ENCODE data around the gene CABCOCO1. TPM values are rescaled to one million over a fixed set of nuclear protein-coding genes. Genes with fewer than 3 reads are reported as not detected.

The CABCOCO1 gene
- total and polyA plus RNA-seq, 2 of the 13 experiments (the other 11 are each of a cell fraction or from before 2014, with no cell fraction given) = not detected

GRCh38 chr10:61792921-61793320 lies 130.2 kb downstream of the CABCOCO1 start:
- Histone ChIP-seq H2AFZ (ENCODE audit: low read length) (no peak overlapping the region), H4K20me1 (ENCODE audit: insufficient read depth, low read length) (no peaks in the 10 kb centered on the region), H3K4me2 (ENCODE audit: low read depth, low read length) (no peak overlapping the region), H3K79me2 (ENCODE audit: insufficient read depth, low read length) (no peaks in the 10 kb centered on the region), H3K9ac (ENCODE audit: insufficient read depth, low read depth, low read length) (no peak overlapping the region), H3K9me3 (ENCODE audit: low read length) (no peaks in the 10 kb centered on the region), H3K27me3 (ENCODE audit: control insufficient read depth in 1 of 2, insufficient read depth in 2 of 2, low read length in 2 of 2) (no peaks in the 10 kb centered on the region), H3K36me3 (replicated peaks in 1 of 2; ENCODE audit: control insufficient read depth in 1 of 2, insufficient read depth in 2 of 2, low read length in 2 of 2) (no peaks in the 10 kb centered on the region), H3K27ac (ENCODE audit: extremely low read length, insufficient read depth, low read length) (no peak overlapping the region), H3K4me3 (replicated peaks in 1 of 3; ENCODE audit: insufficient read depth in 1 of 3, low read depth in 2 of 3, low read length in 3 of 3) (no peak overlapping the region), H3K4me1 (ENCODE audit: insufficient read depth, low read length) (peaks cover 22% of the 10 kb centered on the region)
- DNase-seq (ENCODE audit: low spot score) (no peak), ATAC-seq (no peak), FAIRE-seq (no peak)
- intact Hi-C loops (cut with micrococcal nuclease; ENCODE audit: unreplicated experiment) (no loop called here), in situ Hi-C loops (cut with HindIII; ENCODE audit: extremely low pct_ligation_motif_present, low pct_unique_long_range_greater_than_20kb) (no loop called here)
- 21% methylated on average over 1 of the region's 1 CpG for WGBS (ENCODE audit: low lambda C conversion rate)
- no TSS peak for BruUV-seq (replicated peaks)
- ChIA-PET POLR2A (no interaction called here), CTCF (ENCODE audit: low intra/inter-chr PET ratio, low total read pairs) (no interaction called here)
- TF ChIP-seq MIER3 (CRISPR knock-in tag; IDR thresholded peaks at IDR 0.05; ENCODE audit: borderline replicate concordance) = no peak
- TF ChIP-seq HNRNPL (IDR thresholded peaks at IDR 0.05; ENCODE audit: low read depth, low read length) = no peak
- no peak for TF ChIP-seq ZNF510 (CRISPR knock-in tag; IDR thresholded peaks at IDR 0.05; ENCODE audit: low read depth)
- TF ChIP-seq DRAP1 (CRISPR knock-in tag; IDR thresholded peaks at IDR 0.05) = no peak
- TF ChIP-seq, protein P1, sequence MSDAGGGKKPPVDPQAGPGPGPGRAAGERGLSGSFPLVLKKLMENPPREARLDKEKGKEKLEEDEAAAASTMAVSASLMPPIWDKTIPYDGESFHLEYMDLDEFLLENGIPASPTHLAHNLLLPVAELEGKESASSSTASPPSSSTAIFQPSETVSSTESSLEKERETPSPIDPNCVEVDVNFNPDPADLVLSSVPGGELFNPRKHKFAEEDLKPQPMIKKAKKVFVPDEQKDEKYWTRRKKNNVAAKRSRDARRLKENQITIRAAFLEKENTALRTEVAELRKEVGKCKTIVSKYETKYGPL (CRISPR knock-in tag; IDR thresholded peaks at IDR 0.05) = no peak
- TF ChIP-seq ZNF34 (CRISPR knock-in tag; IDR thresholded peaks at IDR 0.05; ENCODE audit: borderline replicate concordance) = no peak
- TF ChIP-seq NPAS2 (CRISPR knock-in tag; IDR thresholded peaks at IDR 0.05; ENCODE audit: borderline replicate concordance) = no peak
- TF ChIP-seq ETV6 (CRISPR knock-in tag; conservative IDR thresholded peaks at IDR 0.05) = no peak
- TF ChIP-seq, protein P2, sequence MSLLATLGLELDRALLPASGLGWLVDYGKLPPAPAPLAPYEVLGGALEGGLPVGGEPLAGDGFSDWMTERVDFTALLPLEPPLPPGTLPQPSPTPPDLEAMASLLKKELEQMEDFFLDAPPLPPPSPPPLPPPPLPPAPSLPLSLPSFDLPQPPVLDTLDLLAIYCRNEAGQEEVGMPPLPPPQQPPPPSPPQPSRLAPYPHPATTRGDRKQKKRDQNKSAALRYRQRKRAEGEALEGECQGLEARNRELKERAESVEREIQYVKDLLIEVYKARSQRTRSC (CRISPR knock-in tag; IDR thresholded peaks at IDR 0.05; ENCODE audit: low read depth) = no peak
- no peak for TF ChIP-seq HCFC1 (IDR thresholded peaks at IDR 0.05; ENCODE audit: low read depth, low read length)
- TF ChIP-seq ZBTB34 (CRISPR knock-in tag; IDR thresholded peaks at IDR 0.05) = no peak
- no peak for TF ChIP-seq HBP1 (CRISPR knock-in tag; IDR thresholded peaks at IDR 0.05; ENCODE audit: low read depth)
- TF ChIP-seq, protein P3, sequence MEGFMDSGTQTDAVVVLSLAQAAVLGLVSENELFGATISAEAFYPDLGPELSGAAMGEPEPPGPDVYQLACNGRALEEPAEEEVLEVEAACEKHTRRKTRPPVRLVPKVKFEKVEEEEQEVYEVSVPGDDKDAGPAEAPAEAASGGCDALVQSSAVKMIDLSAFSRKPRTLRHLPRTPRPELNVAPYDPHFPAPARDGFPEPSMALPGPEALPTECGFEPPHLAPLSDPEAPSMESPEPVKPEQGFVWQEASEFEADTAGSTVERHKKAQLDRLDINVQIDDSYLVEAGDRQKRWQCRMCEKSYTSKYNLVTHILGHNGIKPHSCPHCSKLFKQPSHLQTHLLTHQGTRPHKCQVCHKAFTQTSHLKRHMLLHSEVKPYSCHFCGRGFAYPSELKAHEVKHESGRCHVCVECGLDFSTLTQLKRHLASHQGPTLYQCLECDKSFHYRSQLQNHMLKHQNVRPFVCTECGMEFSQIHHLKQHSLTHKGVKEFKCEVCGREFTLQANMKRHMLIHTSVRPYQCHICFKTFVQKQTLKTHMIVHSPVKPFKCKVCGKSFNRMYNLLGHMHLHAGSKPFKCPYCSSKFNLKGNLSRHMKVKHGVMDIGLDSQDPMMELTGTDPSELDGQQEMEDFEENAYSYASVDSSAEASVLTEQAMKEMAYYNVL (CRISPR knock-in tag; IDR thresholded peaks at IDR 0.05; ENCODE audit: borderline replicate concordance) = no peak
- TF ChIP-seq, protein P4, sequence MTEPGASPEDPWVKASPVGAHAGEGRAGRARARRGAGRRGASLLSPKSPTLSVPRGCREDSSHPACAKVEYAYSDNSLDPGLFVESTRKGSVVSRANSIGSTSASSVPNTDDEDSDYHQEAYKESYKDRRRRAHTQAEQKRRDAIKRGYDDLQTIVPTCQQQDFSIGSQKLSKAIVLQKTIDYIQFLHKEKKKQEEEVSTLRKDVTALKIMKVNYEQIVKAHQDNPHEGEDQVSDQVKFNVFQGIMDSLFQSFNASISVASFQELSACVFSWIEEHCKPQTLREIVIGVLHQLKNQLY (CRISPR knock-in tag; IDR thresholded peaks at IDR 0.05) = no peak
- no peak for TF ChIP-seq SP140L (CRISPR knock-in tag; IDR thresholded peaks at IDR 0.05; ENCODE audit: borderline replicate concordance)

Measured in HepG2 (cell line).